ENCODE data around the gene CCDC50.

DNA sequence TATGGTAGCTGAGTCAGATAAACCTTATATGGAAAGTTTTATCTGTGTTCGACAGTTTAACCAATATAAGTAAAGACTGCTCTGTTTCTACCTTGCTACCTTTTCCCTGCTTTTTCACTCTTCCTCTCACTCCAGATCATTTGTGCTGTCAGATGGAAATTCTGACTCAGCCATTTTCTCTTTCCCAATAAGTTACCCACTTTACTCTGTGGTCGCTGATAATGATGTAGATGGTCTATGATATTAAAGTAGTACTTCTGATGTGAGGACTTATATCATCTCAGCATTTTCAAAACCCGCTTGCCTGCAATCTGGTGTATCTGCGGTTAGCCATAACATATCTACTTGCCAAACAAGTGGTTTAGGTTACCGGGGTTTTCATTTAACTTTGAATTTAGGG is 16.1 kb downstream of the CCDC50 start:
- TF ChIP-seq EZH2phosphoT487 (IDR thresholded peaks at IDR 0.05; ENCODE audit: borderline replicate concordance), result no peak
- TF ChIP-seq, protein P1, sequence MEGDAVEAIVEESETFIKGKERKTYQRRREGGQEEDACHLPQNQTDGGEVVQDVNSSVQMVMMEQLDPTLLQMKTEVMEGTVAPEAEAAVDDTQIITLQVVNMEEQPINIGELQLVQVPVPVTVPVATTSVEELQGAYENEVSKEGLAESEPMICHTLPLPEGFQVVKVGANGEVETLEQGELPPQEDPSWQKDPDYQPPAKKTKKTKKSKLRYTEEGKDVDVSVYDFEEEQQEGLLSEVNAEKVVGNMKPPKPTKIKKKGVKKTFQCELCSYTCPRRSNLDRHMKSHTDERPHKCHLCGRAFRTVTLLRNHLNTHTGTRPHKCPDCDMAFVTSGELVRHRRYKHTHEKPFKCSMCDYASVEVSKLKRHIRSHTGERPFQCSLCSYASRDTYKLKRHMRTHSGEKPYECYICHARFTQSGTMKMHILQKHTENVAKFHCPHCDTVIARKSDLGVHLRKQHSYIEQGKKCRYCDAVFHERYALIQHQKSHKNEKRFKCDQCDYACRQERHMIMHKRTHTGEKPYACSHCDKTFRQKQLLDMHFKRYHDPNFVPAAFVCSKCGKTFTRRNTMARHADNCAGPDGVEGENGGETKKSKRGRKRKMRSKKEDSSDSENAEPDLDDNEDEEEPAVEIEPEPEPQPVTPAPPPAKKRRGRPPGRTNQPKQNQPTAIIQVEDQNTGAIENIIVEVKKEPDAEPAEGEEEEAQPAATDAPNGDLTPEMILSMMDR (conservative IDR thresholded peaks at IDR 0.05; ENCODE audit: low read length), result no peak

Measured in Loucy (cell line).